CD4-positive, alpha-beta T cell treated with Interleukin-15 for 1 hour (primary cell): Measurements from ENCODE around the gene KCNIP4.

Experiments used
- DNase-seq: peaks from one replicate; pipeline ENCODE4 v3.0.0-alpha.2; 2020

The KCNIP4 gene

DNA sequence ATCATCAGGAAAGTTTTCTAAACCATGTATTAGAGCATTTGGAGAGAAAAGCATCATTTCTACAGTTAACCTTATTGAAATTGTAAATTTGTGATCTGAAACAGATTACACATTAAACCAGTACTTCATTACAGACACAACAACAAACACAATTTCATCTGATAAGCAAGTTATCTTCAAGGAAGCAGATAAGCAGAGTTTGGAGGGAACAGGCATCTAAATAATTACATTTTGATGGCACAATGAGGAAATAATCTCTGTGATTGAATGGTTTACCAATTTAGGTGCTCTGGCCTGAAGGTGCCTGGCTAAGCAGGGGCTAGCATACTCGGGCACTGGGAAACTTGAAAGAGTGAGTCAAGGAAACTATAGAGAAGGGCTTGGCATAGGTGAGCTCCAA is 628.5 kb downstream of the KCNIP4 start:
- no peak for DNase-seq

- no peak for DNase-seq
Observed at GRCh38 chr4:21307709-21308108, 640.9 kb downstream of the KCNIP4 start.

GRCh38 chr4:21304540-21304887 is 644.1 kb downstream of the KCNIP4 start:
- no peak for DNase-seq

- DNase-seq, result no peak
Observed at GRCh38 chr4:21290562-21290961, 658.0 kb downstream of the KCNIP4 start.

DNA sequence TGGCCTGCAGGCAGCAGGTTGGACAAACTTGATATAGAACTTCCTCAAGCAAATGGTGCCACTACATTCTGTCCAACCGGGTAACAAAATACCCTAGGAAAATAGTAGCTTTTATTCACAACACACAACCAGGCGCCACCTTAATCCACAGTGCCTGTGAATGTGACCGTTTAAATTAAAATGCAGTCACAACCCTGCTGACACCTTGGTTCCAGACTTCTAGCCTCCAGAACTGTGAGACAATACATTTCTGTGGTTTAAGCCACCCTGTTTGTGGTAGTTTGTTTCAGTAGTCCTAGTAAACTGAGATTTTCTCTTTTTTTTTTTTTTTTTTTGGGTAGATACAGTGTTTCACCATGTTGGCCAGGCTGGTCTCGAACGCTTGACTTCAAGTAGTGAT is 672.5 kb downstream of the KCNIP4 start:
- DNase-seq, result no peak

- no peak for DNase-seq
Observed at GRCh38 chr4:21271439-21272052, 677.0 kb downstream of the KCNIP4 start.

DNA sequence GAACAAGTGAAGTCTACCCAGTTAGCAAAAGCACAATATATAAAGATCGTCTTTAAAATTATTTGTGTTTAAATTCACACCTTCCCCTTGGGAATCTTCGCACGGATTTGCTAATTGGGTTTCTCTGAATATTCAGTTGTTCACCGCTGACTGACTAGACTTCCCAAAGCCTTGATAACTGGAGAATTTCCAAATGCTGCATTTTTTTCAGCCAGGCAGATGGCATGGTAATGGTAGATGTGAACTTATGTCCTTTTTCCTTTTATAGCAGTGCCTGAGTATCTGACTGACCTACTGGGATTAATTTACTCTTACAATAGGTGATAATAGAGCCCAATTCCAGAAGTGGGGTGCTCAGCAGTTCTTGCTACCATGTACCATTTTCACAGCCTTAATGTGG is 700.2 kb downstream of the KCNIP4 start:
- no peak for DNase-seq

DNA sequence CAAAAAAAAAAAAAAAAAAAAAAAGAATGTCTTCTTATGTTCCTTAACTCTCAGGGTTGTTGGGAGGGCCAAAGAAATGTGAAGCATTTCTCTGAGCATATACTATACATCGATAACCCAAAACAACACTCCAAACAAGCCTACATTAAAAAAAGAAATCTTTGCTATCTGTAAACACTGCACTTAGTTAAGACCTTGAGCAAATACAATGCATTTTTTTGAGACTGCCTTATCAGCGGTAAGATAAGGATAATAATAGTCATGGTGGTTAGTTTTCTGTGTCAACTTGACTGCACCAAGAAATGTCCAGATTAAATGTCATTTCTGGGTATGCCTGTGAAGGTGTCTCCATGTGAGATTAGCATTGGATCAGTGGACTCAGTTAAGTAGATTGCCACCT is 706.4 kb downstream of the KCNIP4 start:
- DNase-seq, result no peak

GRCh38 chr4:21226637-21227538 is 721.7 kb downstream of the KCNIP4 start:
- DNase-seq, result no peak

DNA sequence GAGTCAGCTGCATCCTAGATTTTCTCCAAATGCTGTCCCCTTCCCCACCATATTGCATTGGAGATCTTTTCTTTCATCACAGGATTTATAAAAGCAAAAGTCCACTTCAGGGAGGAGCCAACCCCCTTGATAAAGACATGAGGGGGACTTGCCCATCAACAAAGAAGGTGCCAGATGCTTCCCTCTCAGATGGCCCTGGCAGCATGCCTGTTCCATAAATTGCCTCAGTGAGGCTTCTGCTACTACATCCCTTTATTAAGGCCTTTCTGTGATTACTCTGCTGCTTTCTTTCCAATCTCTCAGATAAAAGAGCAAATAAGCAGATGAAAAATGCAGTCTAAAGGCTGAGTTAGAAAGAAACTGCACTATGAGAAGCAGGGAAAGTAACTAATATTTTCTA is 736.7 kb downstream of the KCNIP4 start:
- DNase-seq, result no peak

DNA sequence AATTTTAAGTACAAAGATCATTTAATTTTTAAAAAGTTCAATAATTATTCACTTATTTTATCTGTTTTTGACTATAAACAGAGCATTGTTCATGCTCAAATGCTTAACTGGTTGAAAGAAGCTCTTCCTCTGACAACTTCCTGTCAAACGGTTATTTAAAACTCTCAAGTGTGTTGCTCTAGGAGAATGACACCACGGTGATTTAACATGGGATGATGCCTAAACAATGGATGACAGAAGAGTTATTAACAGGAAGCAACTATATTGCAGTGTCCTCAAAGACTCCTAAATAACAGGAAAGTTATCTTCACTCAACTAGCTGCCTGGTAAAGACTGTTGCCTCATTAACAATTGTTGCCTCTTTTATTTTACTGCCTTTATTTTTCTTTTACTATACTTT is 738.7 kb downstream of the KCNIP4 start:
- DNase-seq, result no peak

GRCh38 chr4:21205821-21206531 is 742.6 kb downstream of the KCNIP4 start:
- no peak for DNase-seq

- DNase-seq, result no peak
Observed at GRCh38 chr4:21203416-21203815, 745.2 kb downstream of the KCNIP4 start.

GRCh38 chr4:21202959-21203358 is 745.6 kb downstream of the KCNIP4 start:
- DNase-seq, result no peak

- DNase-seq, result no peak
Observed at GRCh38 chr4:21198683-21199082, 749.9 kb downstream of the KCNIP4 start.

- DNase-seq, result no peak
Observed at GRCh38 chr4:21195682-21196081, 752.9 kb downstream of the KCNIP4 start.

DNA sequence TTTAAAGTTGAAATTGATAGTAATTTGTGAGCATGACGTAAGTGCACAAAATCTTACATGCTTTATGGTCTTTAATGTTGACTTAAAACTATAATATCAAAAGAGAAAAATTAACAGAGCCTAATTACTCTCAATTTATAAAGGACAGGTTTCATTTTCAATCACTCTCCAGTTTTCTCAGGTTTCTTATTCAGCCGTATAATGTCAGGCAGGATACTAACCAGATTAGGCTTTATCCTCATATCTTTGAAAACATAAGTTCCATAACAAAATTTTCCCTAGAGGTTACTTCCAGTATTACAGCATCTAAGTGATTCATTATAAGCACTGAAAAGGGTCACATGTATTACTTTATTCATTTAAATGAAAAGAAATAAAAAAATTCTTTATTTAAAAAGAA is 756.2 kb downstream of the KCNIP4 start:
- no peak for DNase-seq

GRCh38 chr4:21191317-21191716 is 757.3 kb downstream of the KCNIP4 start:
- DNase-seq, result no peak

- DNase-seq, result no peak
Observed at GRCh38 chr4:21184788-21185187, 763.8 kb downstream of the KCNIP4 start.

DNA sequence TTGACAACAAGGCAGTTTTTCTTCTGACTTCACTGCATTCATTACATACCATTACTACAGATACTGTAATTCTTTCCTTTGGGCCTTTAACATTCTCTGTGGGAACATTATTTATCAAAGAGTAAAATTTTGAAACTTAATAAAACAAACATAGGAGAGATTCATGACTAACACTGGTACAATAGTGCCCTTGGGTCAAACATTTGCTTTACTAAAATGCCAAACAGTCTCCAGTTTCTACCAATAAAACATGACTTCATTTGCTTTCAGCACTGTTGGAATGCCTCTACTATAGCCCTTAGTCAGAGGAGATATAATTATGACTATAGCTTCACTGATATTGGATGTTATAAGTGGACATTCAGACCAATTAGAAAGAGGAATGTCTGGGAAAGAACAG is 766.9 kb downstream of the KCNIP4 start:
- no peak for DNase-seq

DNA sequence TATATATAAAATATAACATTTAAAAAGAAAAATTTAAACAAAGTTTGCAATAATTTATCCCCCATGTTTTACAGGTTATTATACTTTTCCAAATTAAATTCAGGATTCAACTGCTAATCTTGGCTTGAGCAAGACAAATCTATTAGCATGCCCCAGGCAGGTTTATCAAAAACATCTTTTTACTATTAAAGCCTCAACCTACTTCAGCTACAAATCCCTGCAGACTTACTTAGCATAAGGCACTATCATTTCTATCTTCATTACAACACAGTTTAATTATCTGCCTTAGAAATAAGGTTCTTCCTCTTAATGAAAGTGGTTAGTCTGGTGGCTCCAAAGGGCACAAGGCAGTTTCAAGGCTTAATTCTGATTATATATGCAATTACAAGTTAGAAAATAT is 770.7 kb downstream of the KCNIP4 start:
- DNase-seq, result no peak

DNA sequence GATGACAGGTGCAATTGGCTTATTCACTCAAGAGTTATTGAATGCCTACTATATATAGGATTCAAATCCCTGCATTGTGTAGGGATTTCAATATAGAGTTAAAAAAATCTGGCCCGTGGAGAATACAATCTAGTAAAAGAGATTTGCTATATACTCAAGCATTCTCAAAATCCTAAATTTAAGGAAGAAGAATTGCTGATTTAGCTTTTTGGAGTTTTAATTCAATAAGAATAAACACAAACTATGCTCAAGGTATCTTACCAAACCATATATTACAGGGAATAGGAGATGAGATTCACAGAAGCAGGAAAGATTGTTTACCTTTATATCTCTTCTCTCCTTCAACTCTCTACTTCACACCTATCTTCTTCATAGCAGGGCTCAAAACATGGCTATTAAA is 771.5 kb downstream of the KCNIP4 start:
- no peak for DNase-seq

- DNase-seq, result no peak
Observed at GRCh38 chr4:21167711-21168110, 780.9 kb downstream of the KCNIP4 start.

- DNase-seq, result no peak
Observed at GRCh38 chr4:21155367-21155766, 793.2 kb downstream of the KCNIP4 start.
